Measurements from ENCODE around the gene STXBP3. TPM values are rescaled to one million over a fixed set of nuclear protein-coding genes. Genes with fewer than 3 reads are reported as not detected.

The STXBP3 gene
- total and polyA plus RNA-seq, 4 donors = 10.9 to 33.0 (median 23.2) TPM

GRCh38 chr1:108777839-108778238, 31.4 kb downstream of the STXBP3 start:
- no peak for DNase-seq (ENCODE audit: low spot score)
- H3K4me3 ChIP-seq (ENCODE audit: low read depth in 1 of 3, low read length in 3 of 3) = no peak overlapping the region
- no peaks in the 10 kb centered on the region for H3K4me1 ChIP-seq (ENCODE audit: control insufficient read depth in 4 of 4, insufficient read depth in 4 of 4, low read length in 3 of 4)
- TF ChIP-seq REST (IDR thresholded peaks at IDR 0.05) (no peak), EGR1 (IDR thresholded peaks at IDR 0.05; ENCODE audit: low read depth in 2 of 2) (no peak), JUND (IDR thresholded peaks at IDR 0.05) (no peak), TAF1 (conservative IDR thresholded peaks at IDR 0.05) (no peak), NR2F2 (IDR thresholded peaks at IDR 0.05) (no peak), FOXA1 (IDR thresholded peaks at IDR 0.05) (no peak), SP1 (IDR thresholded peaks at IDR 0.05) (no peak), RXRA (IDR thresholded peaks at IDR 0.05) (no peak), RAD21 (IDR thresholded peaks at IDR 0.05) (no peak), HNF4G (IDR thresholded peaks at IDR 0.05) (no peak), CTCF (IDR thresholded peaks at IDR 0.05; ENCODE audit: low read depth, low read length, missing input control) (no peak)
- H3K36me3 ChIP-seq (ENCODE audit: control insufficient read depth in 4 of 4, insufficient read depth in 3 of 4, low read depth in 1 of 4, low read length in 3 of 4) = peaks cover 1 to 43% (median 33%) of the 10 kb centered on the region in 4 donors
- no peak overlapping the region for H3K27ac ChIP-seq (ENCODE audit: low read depth in 1 of 2, low read length in 2 of 2)
- H3K27me3 ChIP-seq (ENCODE audit: control insufficient read depth in 4 of 4, insufficient read depth in 4 of 4, low read length in 3 of 4) = no peaks in the 10 kb centered on the region
- H3K9me3 ChIP-seq (ENCODE audit: control insufficient read depth in 4 of 4, low read length in 3 of 4) = no peaks in the 10 kb centered on the region
- H3K9ac ChIP-seq (ENCODE audit: low read depth in 1 of 2, low read length in 2 of 2) = no peak overlapping the region

GRCh38 chr1:108779455-108779854, 33.0 kb downstream of the STXBP3 start:
- no peaks in the 10 kb centered on the region for H3K4me1 ChIP-seq (ENCODE audit: control insufficient read depth in 4 of 4, insufficient read depth in 4 of 4, low read length in 3 of 4)
- H3K27me3 ChIP-seq (ENCODE audit: control insufficient read depth in 4 of 4, insufficient read depth in 4 of 4, low read length in 3 of 4) = no peaks in the 10 kb centered on the region
- TF ChIP-seq SP1 (IDR thresholded peaks at IDR 0.05) (no peak), HNF4G (IDR thresholded peaks at IDR 0.05) (no peak), HNF4A (conservative IDR thresholded peaks at IDR 0.05) (no peak), ZBTB33 (IDR thresholded peaks at IDR 0.05) (no peak), CTCF (IDR thresholded peaks at IDR 0.05; ENCODE audit: low read depth, low read length, missing input control) (no peak), RAD21 (IDR thresholded peaks at IDR 0.05) (no peak), REST (IDR thresholded peaks at IDR 0.05) (no peak), ATF3 (IDR thresholded peaks at IDR 0.05) (no peak), GABPA (IDR thresholded peaks at IDR 0.05 in 1 of 2, conservative IDR thresholded peaks at IDR 0.05 in 1 of 2) (no peak), FOXA1 (IDR thresholded peaks at IDR 0.05) (no peak), JUND (IDR thresholded peaks at IDR 0.05) (no peak), NR2F2 (IDR thresholded peaks at IDR 0.05) (no peak), YY1 (IDR thresholded peaks at IDR 0.05) (no peak), TAF1 (conservative IDR thresholded peaks at IDR 0.05) (no peak), MAX (IDR thresholded peaks at IDR 0.05) (no peak), FOXA2 (IDR thresholded peaks at IDR 0.05) (no peak), EGR1 (IDR thresholded peaks at IDR 0.05; ENCODE audit: low read depth in 2 of 2) (no peak), RXRA (IDR thresholded peaks at IDR 0.05) (no peak)
- H3K4me3 ChIP-seq (ENCODE audit: low read depth in 1 of 3, low read length in 3 of 3) = no peak overlapping the region
- H3K9me3 ChIP-seq (ENCODE audit: control insufficient read depth in 4 of 4, low read length in 3 of 4) = no peaks in the 10 kb centered on the region
- H3K36me3 ChIP-seq (ENCODE audit: control insufficient read depth in 4 of 4, insufficient read depth in 3 of 4, low read depth in 1 of 4, low read length in 3 of 4) = peaks cover 1 to 43% (median 32%) of the 10 kb centered on the region in 4 donors
- no peak overlapping the region for H3K27ac ChIP-seq (ENCODE audit: low read depth in 1 of 2, low read length in 2 of 2)
- H3K9ac ChIP-seq (ENCODE audit: low read depth in 1 of 2, low read length in 2 of 2) = no peak overlapping the region
- no peak for DNase-seq (ENCODE audit: low spot score)

Measured in liver (tissue), 9 donors.